HG03159 (cell line): ENCODE results near the gene FGFR4.

Source experiments
- ATAC-seq: cut with Tn5 transposase; IDR thresholded peaks from one replicate; pipeline ENCODE4 v1.9.1; 2021; ENCODE audit warnings: mild to moderate bottlenecking, moderate library complexity; ENCODE audit not compliant: unreplicated experiment

FGFR4 gene

DNA sequence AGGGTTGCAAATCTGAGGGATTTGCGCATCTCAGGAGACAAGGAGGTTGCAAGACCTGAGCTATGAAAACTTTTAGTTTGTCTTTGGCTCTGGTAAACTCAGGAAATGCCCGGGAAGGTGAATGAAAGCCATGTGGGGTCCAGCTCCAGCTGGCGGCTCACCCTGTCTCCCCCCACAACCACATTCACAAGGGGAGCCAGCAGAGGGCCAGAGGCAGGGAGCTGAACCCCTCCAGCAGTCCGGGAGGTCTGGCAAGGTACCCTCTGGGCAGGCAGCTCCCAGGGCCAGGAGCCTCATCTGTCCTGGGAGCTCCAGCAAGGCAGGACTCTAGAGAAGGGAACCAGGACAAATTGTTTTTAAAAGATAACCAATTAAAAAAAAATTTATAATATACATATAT is 2.5 kb upstream of the FGFR4 start:
- no peak for ATAC-seq

DNA sequence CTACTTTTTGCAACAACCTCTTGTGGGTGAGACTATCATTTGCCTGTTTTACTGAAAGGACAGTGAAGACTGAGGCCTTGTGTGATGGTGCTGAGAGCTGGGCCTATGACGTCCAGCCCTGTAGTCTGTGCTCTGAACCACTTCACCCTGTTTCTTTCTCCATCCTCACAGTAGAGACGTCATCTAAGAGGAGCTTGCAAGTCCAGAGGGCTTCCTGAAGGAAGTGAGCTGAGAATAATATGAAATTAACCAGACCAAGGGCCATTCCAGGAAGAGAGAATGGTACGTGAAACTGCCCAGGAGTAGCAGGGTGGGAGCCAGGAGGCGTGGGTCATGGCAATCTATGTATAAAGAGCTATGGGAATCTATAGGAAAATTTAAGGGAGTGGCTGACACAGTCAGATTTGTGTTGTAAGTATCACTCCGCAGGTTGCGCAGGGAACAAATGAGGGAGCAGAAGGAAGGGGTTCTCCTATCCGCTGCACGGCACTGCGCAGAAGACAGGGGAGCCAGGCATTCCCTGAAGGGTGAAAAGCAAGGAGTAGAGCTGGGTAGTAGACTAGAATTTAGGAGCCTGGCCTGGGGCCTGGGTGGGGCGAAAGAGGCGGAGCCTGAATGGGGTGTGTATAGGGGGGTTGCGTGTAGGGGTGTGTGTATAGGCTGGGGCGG is 596 bp upstream of the FGFR4 start:
- no peak for ATAC-seq

DNA sequence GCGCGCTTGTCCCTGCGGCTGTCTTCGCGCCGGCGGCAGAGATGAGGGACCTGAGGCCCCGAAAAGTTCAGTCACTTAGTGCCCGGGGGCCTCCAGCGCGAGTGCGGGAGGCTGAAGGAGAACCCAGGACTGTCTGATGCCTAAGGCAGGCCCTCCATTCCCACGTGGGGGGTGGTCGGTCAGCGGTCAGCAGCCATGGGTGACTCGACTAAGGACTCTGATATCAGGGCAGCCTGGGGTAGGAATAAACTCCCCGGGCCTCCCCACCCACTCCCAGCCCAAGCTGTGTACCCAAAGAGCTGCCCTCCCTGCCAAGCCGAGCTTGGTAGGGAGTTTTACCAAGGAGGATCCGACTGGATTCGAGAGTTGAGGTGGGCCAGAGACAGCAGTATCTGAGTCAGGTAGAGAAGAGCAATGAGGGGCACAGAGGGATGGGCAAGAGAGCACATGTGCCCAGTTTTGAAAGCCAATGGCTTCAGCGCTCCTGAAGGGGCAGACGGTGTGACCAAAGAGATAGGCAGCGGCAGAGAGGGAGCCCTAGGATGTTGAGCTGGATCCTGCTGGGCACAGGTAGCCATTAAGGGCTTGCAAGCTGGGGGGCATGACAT is 787 bp downstream of the FGFR4 start:
- ATAC-seq: no peak

DNA sequence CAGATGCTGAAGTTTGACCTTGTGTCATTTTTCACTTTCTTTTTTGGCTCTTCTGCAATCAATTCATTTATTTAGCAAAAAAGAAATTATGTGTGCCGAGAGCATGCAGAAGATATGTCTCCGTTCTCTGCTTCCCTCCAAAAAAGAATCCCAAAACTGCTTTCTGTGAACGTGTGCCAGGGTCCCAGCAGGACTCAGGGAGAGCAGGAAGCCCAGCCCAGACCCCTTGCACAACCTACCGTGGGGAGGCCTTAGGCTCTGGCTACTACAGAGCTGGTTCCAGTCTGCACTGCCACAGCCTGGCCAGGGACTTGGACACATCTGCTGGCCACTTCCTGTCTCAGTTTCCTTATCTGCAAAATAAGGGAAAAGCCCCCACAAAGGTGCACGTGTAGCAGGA is 2.4 kb downstream of the FGFR4 start:
- no peak for ATAC-seq

GRCh38 chr5:177089825-177090641 is 3.3 kb downstream of the FGFR4 start:
- ATAC-seq: no peak

DNA sequence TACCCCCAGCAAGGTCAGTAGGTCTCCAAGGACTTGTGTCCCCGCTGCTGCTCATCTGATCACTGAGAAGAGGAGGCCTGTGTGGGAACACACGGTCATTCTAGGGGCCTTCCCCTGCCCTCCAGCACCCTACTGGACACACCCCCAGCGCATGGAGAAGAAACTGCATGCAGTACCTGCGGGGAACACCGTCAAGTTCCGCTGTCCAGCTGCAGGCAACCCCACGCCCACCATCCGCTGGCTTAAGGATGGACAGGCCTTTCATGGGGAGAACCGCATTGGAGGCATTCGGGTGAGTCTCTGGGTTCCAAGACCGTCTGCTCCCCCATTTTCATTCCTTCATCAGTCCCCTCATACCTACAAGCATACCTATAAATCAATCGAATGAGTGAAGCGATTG is 4.1 kb downstream of the FGFR4 start:
- ATAC-seq: no peak

- ATAC-seq: no peak
Observed at GRCh38 chr5:177091232-177091631, 4.5 kb downstream of the FGFR4 start.

DNA sequence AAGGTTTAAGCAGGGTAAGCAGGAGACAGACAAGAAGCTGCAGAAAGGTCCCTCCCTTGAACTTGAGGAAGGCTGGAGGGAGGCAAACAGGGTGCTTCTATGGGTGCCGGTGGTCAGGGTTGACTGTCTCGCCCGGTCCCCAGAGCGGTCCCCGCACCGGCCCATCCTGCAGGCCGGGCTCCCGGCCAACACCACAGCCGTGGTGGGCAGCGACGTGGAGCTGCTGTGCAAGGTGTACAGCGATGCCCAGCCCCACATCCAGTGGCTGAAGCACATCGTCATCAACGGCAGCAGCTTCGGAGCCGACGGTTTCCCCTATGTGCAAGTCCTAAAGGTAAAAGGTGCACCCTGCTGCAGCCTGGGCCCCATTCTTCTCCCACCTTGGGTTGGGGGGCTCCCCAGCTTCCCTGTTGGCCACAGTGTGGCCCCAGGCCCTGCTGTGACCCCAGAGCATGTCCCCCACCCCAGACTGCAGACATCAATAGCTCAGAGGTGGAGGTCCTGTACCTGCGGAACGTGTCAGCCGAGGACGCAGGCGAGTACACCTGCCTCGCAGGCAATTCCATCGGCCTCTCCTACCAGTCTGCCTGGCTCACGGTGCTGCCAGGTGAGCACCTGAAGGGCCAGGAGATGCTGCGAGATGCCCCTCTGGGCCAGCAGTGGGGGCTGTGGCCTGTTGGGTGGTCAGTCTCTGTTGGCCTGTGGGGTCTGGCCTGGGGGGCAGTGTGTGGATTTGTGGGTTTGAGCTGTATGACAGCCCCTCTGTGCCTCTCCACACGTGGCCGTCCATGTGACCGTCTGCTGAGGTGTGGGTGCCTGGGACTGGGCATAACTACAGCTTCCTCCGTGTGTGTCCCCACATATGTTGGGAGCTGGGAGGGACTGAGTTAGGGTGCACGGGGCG is 5.7 kb downstream of the FGFR4 start:
- ATAC-seq: no peak

DNA sequence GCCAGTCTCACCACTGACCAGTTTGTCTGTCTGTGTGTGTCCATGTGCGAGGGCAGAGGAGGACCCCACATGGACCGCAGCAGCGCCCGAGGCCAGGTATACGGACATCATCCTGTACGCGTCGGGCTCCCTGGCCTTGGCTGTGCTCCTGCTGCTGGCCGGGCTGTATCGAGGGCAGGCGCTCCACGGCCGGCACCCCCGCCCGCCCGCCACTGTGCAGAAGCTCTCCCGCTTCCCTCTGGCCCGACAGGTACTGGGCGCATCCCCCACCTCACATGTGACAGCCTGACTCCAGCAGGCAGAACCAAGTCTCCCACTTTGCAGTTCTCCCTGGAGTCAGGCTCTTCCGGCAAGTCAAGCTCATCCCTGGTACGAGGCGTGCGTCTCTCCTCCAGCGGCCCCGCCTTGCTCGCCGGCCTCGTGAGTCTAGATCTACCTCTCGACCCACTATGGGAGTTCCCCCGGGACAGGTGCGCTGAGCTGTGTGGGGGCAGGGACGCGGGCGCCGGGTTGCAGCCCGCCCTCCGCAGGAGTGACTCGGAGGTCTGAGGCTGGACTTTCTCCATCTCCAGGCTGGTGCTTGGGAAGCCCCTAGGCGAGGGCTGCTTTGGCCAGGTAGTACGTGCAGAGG is 6.5 kb downstream of the FGFR4 start:
- no peak for ATAC-seq

DNA sequence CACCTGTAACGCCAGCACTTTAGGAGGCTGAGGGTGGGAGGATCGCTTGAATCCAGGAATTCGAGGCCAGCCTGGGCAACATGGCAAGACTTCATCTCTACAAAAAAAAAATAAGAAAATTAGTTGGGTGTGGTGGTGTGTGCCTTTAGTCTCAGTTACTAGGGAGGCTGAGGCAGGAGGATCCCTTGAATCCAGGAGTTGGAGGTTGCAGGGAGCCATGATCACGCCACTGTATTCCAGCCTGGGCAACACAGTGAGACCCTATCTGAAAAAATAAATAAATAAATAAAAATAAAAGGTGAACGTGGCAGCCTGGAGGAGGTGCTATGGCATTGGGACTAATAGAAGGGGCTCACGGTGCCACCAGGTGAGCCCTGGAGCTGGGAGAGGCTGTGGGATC is 7.1 kb downstream of the FGFR4 start:
- ATAC-seq: no peak

GRCh38 chr5:177094224-177095087 is 7.7 kb downstream of the FGFR4 start:
- ATAC-seq: no peak

- ATAC-seq: no peak
Observed at GRCh38 chr5:177095088-177095669, 8.5 kb downstream of the FGFR4 start.

GRCh38 chr5:177096162-177097015 is 9.7 kb downstream of the FGFR4 start:
- no peak for ATAC-seq

DNA sequence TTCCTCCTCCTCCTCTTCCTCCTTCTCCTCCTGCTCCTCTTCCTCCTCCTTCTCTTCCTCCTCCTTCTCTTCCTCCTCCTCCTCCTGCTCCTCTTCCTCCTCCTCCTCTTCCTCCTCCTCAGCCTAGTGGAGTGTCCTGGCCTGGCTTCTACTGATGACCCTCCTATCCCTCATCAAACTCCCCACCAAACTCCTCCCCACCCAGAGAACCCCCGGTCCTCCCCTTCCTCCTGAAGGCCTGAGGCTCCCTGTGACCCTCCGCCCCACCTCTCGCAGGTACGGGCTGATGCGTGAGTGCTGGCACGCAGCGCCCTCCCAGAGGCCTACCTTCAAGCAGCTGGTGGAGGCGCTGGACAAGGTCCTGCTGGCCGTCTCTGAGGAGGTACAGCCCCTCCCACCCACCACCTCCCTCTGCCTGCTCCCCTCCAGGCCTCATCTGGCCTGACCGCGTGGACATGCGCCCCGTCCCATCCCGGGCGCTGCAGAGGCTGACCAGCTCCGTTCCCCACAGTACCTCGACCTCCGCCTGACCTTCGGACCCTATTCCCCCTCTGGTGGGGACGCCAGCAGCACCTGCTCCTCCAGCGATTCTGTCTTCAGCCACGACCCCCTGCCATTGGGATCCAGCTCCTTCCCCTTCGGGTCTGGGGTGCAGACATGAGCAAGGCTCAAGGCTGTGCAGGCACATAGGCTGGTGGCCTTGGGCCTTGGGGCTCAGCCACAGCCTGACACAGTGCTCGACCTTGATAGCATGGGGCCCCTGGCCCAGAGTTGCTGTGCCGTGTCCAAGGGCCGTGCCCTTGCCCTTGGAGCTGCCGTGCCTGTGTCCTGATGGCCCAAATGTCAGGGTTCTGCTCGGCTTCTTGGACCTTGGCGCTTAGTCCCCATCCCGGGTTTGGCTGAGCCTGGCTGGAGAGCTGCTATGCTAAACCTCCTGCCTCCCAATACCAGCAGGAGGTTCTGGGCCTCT is 10.6 kb downstream of the FGFR4 start:
- no peak for ATAC-seq

GRCh38 chr5:177098120-177098469 is 11.4 kb downstream of the FGFR4 start:
- ATAC-seq: no peak

- no peak for ATAC-seq
Observed at GRCh38 chr5:177098470-177099141, 11.9 kb downstream of the FGFR4 start.
